IPS-18a (cell line): ENCODE data around the gene MRPS15.

Experiments used
- H3K27ac ChIP-seq: one replicate; pipeline ENCODE4 v1.5.1; 2013; ENCODE audit warnings: low read length
- H3K27me3 ChIP-seq: one replicate; pipeline ENCODE4 v1.6.1; 2013; ENCODE audit warnings: mild to moderate bottlenecking, low read length; ENCODE audit not compliant: control insufficient read depth, insufficient read depth
- H3K36me3 ChIP-seq: one replicate; pipeline ENCODE4 v1.6.1; 2013; ENCODE audit warnings: low read depth, low read length; ENCODE audit not compliant: control insufficient read depth
- H3K4me1 ChIP-seq: one replicate; pipeline ENCODE4 v1.6.1; 2013; ENCODE audit warnings: low read depth, low read length; ENCODE audit not compliant: control insufficient read depth
- H3K4me3 ChIP-seq: one replicate; pipeline ENCODE4 v1.5.1; 2013; ENCODE audit warnings: low read length
- H3K9ac ChIP-seq: one replicate; pipeline ENCODE4 v1.6.1; 2013; ENCODE audit warnings: mild to moderate bottlenecking, low read length, moderate library complexity
- H3K9me3 ChIP-seq: one replicate; pipeline ENCODE4 v1.6.1; 2013; ENCODE audit warnings: low read depth, low read length; ENCODE audit not compliant: control insufficient read depth

The MRPS15 gene

GRCh38 chr1:36453600-36454388, 10.4 kb downstream of the MRPS15 start:
- Histone ChIP-seq H3K27ac (no peak overlapping the region), H3K27me3 (no peaks in the 10 kb centered on the region), H3K36me3 (peaks cover 40% of the 10 kb centered on the region), H3K9me3 (no peaks in the 10 kb centered on the region), H3K4me1 (no peaks in the 10 kb centered on the region), H3K9ac (no peak overlapping the region), H3K4me3 (no peak overlapping the region)

- no peaks in the 10 kb centered on the region for H3K9me3 ChIP-seq
- no peak overlapping the region for H3K27ac ChIP-seq
- H3K4me3 ChIP-seq: no peak overlapping the region
- H3K27me3 ChIP-seq: no peaks in the 10 kb centered on the region
- no peak overlapping the region for H3K9ac ChIP-seq
- peaks cover 35% of the 10 kb centered on the region for H3K36me3 ChIP-seq
- no peaks in the 10 kb centered on the region for H3K4me1 ChIP-seq
Measured at GRCh38 chr1:36453051-36453450, 11.1 kb downstream of the MRPS15 start.

- H3K9me3 ChIP-seq: no peaks in the 10 kb centered on the region
- peak overlapping the region; percentile 57 for H3K4me3 ChIP-seq
- H3K27ac ChIP-seq: no peak overlapping the region
- no peaks in the 10 kb centered on the region for H3K27me3 ChIP-seq
- peak overlapping the region; percentile 50 for H3K9ac ChIP-seq
- H3K4me1 ChIP-seq: no peaks in the 10 kb centered on the region
- peaks cover 16% of the 10 kb centered on the region for H3K36me3 ChIP-seq
Measured at GRCh38 chr1:36450919-36451305, 13.3 kb downstream of the MRPS15 start.

GRCh38 chr1:36450270-36450918, 13.8 kb downstream of the MRPS15 start, which contains the start of gene OSCP1:
TSS of gene OSCP1 (minus strand) at chr1:36450451. CDS start at chr1:36450369, 82 bp downstream.
- peak within 1 kb of the TSS; percentile 57 for H3K27ac ChIP-seq
- H3K9ac ChIP-seq: peak within 1 kb of the TSS; percentile 65
- H3K4me1 ChIP-seq: no peaks in the 10 kb centered on the region
- H3K27me3 ChIP-seq: no peaks in the 10 kb centered on the region
- peak within 1 kb of the TSS; percentile 57 for H3K4me3 ChIP-seq
- no peaks in the 10 kb centered on the region for H3K9me3 ChIP-seq
- peaks cover 11% of the 10 kb centered on the region for H3K36me3 ChIP-seq

GRCh38 chr1:36448530-36449056, 15.6 kb downstream of the MRPS15 start:
- H3K9ac ChIP-seq: no peak overlapping the region
- H3K27me3 ChIP-seq: no peaks in the 10 kb centered on the region
- no peaks in the 10 kb centered on the region for H3K36me3 ChIP-seq
- H3K4me1 ChIP-seq: no peaks in the 10 kb centered on the region
- no peak overlapping the region for H3K27ac ChIP-seq
- no peak overlapping the region for H3K4me3 ChIP-seq
- H3K9me3 ChIP-seq: no peaks in the 10 kb centered on the region

GRCh38 chr1:36447450-36447849, 16.7 kb downstream of the MRPS15 start:
- Histone ChIP-seq H3K36me3 (no peaks in the 10 kb centered on the region), H3K4me1 (no peaks in the 10 kb centered on the region), H3K27ac (no peak overlapping the region), H3K27me3 (no peaks in the 10 kb centered on the region), H3K4me3 (no peak overlapping the region), H3K9me3 (no peaks in the 10 kb centered on the region), H3K9ac (no peak overlapping the region)

- no peak overlapping the region for H3K9ac ChIP-seq
- H3K27me3 ChIP-seq: no peaks in the 10 kb centered on the region
- no peaks in the 10 kb centered on the region for H3K36me3 ChIP-seq
- H3K9me3 ChIP-seq: no peaks in the 10 kb centered on the region
- H3K4me3 ChIP-seq: no peak overlapping the region
- no peak overlapping the region for H3K27ac ChIP-seq
- H3K4me1 ChIP-seq: no peaks in the 10 kb centered on the region
Measured at GRCh38 chr1:36446746-36447145, 17.4 kb downstream of the MRPS15 start.

- H3K36me3 ChIP-seq: no peaks in the 10 kb centered on the region
- no peak overlapping the region for H3K4me3 ChIP-seq
- H3K9me3 ChIP-seq: no peaks in the 10 kb centered on the region
- no peaks in the 10 kb centered on the region for H3K27me3 ChIP-seq
- no peaks in the 10 kb centered on the region for H3K4me1 ChIP-seq
- H3K9ac ChIP-seq: no peak overlapping the region
- H3K27ac ChIP-seq: no peak overlapping the region
Measured at GRCh38 chr1:36446271-36446670, 17.9 kb downstream of the MRPS15 start.

- Histone ChIP-seq H3K9me3 (no peaks in the 10 kb centered on the region), H3K9ac (no peak overlapping the region), H3K4me3 (no peak overlapping the region), H3K27ac (no peak overlapping the region), H3K27me3 (no peaks in the 10 kb centered on the region), H3K4me1 (no peaks in the 10 kb centered on the region), H3K36me3 (no peaks in the 10 kb centered on the region)
Measured at GRCh38 chr1:36443297-36443696, 20.9 kb downstream of the MRPS15 start.

- Histone ChIP-seq H3K27ac (no peak overlapping the region), H3K9ac (no peak overlapping the region), H3K4me1 (no peaks in the 10 kb centered on the region), H3K4me3 (no peak overlapping the region), H3K27me3 (no peaks in the 10 kb centered on the region), H3K36me3 (no peaks in the 10 kb centered on the region), H3K9me3 (no peaks in the 10 kb centered on the region)
Measured at GRCh38 chr1:36442337-36442736, 21.8 kb downstream of the MRPS15 start.

- H3K9ac ChIP-seq: no peak overlapping the region
- no peaks in the 10 kb centered on the region for H3K36me3 ChIP-seq
Measured at GRCh38 chr1:36440646-36441045, 23.5 kb downstream of the MRPS15 start.

More at GRCh38 chr1:36440646-36441045, 23.5 kb downstream of the MRPS15 start:
- Histone ChIP-seq H3K27ac (no peak overlapping the region), H3K4me3 (no peak overlapping the region), H3K9me3 (no peaks in the 10 kb centered on the region), H3K4me1 (no peaks in the 10 kb centered on the region), H3K27me3 (no peaks in the 10 kb centered on the region)
